CD4-positive, alpha-beta memory T cell (primary cell): ENCODE results near the gene AMFR. TPM values are rescaled to one million over a fixed set of nuclear protein-coding genes. Genes with fewer than 3 reads are reported as not detected.

Source experiments
- CTCF ChIA-PET: fragments of 350-600 bp; sonication (Branson Sonifier 250); formaldehyde crosslinking; loops from one replicate; lab custom pipeline; 2021; ENCODE audit warnings: inconsistent platforms; ENCODE audit not compliant: partially characterized antibody; lab: Charles Lee
- POLR2A ChIA-PET: fragments of 350-600 bp; sonication (Branson Sonifier 250); formaldehyde crosslinking; loops from one replicate; lab custom pipeline; 2021; ENCODE audit not compliant: partially characterized antibody; lab: Charles Lee
- DNase-seq, 5 donors: peaks; one replicate each; pipeline versions ENCODE4 v3.0.0 to v3.0.0-alpha.2; 2020 to 2022; ENCODE audit warnings: mixed read lengths in 1 of 5
- H3K27ac ChIP-seq: one replicate; pipeline ENCODE4 v1.7.0; 2013; ENCODE audit warnings: low read depth, low read length
- H3K27me3 ChIP-seq: 2 replicates; pipeline ENCODE4 v1.7.0; 2013; ENCODE audit warnings: mild to moderate bottlenecking, low read length, moderate library complexity; ENCODE audit not compliant: insufficient read depth
- H3K36me3 ChIP-seq: 2 replicates; pipeline ENCODE4 v1.7.0; 2013; ENCODE audit warnings: mild to moderate bottlenecking, low read length, moderate library complexity; ENCODE audit not compliant: insufficient read depth
- H3K4me1 ChIP-seq: 2 replicates; pipeline ENCODE4 v1.7.0; 2013; ENCODE audit warnings: mild to moderate bottlenecking, low read length, moderate library complexity; ENCODE audit not compliant: insufficient read depth
- H3K4me3 ChIP-seq, 2 donors: one replicate each; pipeline ENCODE4 v1.7.0; 2013; ENCODE audit warnings: low read length in 2 of 2, mild to moderate bottlenecking in 1 of 2
- H3K9me3 ChIP-seq, 2 donors: one replicate each; pipeline ENCODE4 v1.7.0; 2013; ENCODE audit warnings: low read length in 2 of 2, control low read depth in 1 of 2; ENCODE audit not compliant: control insufficient read depth in 1 of 2
- H3K27ac Mint-ChIP-seq, 7 donors: one replicate each; pipeline ENCODE4 v1.8.0; 2020 to 2021; ENCODE audit warnings: mixed read lengths in 7 of 7, mild to moderate bottlenecking in 6 of 7, inconsistent platforms in 3 of 7, moderate library complexity in 3 of 7
- H3K27me3 Mint-ChIP-seq, 2 donors: one replicate each; pipeline ENCODE4 v1.8.0; 2020 to 2021; ENCODE audit warnings: mixed read lengths in 2 of 2
- H3K36me3 Mint-ChIP-seq, 2 donors: one replicate each; pipeline ENCODE4 v1.8.0; 2020 to 2021; ENCODE audit warnings: mixed read lengths in 2 of 2, inconsistent platforms in 1 of 2, mild to moderate bottlenecking in 1 of 2
- H3K4me1 Mint-ChIP-seq, 4 donors: one replicate each; pipeline ENCODE4 v1.8.0; 2020 to 2021; ENCODE audit warnings: mixed read lengths in 4 of 4, mild to moderate bottlenecking in 1 of 4
- H3K4me3 Mint-ChIP-seq, 8 donors: one replicate each; pipeline ENCODE4 v1.8.0; 2020 to 2021; ENCODE audit warnings: mixed read lengths in 8 of 8, mild to moderate bottlenecking in 7 of 8, moderate library complexity in 6 of 8, inconsistent platforms in 3 of 8
- H3K9me3 Mint-ChIP-seq, 8 donors: one replicate each; pipeline ENCODE4 v1.8.0; 2020 to 2021; ENCODE audit warnings: mixed read lengths in 8 of 8, mild to moderate bottlenecking in 5 of 8, inconsistent platforms in 3 of 8, moderate library complexity in 1 of 8
- intact Hi-C: fragments of 100-400 bp; cut with micrococcal nuclease; formaldehyde crosslinking; loops from one replicate; pipeline ENCODE4 v1.15.1; 2023
- polyA plus RNA-seq, 2 donors: library from polyadenylated mRNA; unstranded; fragments of 300-500 nt; fragmentation: Illumina TruSeq; gene quantifications; one replicate each; pipeline ENCODE4 v1.2.3, GENCODE V29; 2021
- total RNA-seq, 2 experiments: library from RNA; stranded (reverse); gene quantifications; one replicate each; pipeline ENCODE4 v1.2.3, GENCODE V29; 2021

AMFR gene
- total and polyA plus RNA-seq, 4 experiments from 2014 or later = 45.7 to 67.6 (median 60.4) TPM

GRCh38 chr16:56357765-56358322 is 67.5 kb downstream of the AMFR start:
- H3K36me3 Mint-ChIP-seq = peaks cover 10 to 17% of the 10 kb centered on the region in 2 donors
- POLR2A ChIA-PET = no interaction called here
- Histone ChIP-seq H3K4me3 (no peak overlapping the region), H3K27me3 (no peaks in the 10 kb centered on the region), H3K9me3 (no peaks in the 10 kb centered on the region), H3K27ac (no peak overlapping the region), H3K4me1 (peaks cover 18% of the 10 kb centered on the region), H3K36me3 (peaks cover 8% of the 10 kb centered on the region)
- peaks cover 6 to 37% (median 16%) of the 10 kb centered on the region in 4 donors for H3K4me1 Mint-ChIP-seq
- H3K27ac Mint-ChIP-seq = peak overlapping the region in 6 of 7 donors; percentile 57 to 91 (median 80)
- no peaks in the 10 kb centered on the region for H3K27me3 Mint-ChIP-seq
- no peak for DNase-seq
- intact Hi-C loops = no loop called here
- H3K4me3 Mint-ChIP-seq = peak overlapping the region in 7 of 8 donors; percentile 4 to 94 (median 54)
- CTCF ChIA-PET = interaction anchor here (1.5 kb wide), 1 partner anchor 17 kb away, joined by 3 read pairs; no protein-coding TSS in a partner anchor
- H3K9me3 Mint-ChIP-seq = no peaks in the 10 kb centered on the region

GRCh38 chr16:56357241-56357764 is 68.0 kb downstream of the AMFR start:
- peak overlapping the region in 1 of 2 donors; percentile 74 for H3K4me3 ChIP-seq
- POLR2A ChIA-PET = no interaction called here
- intact Hi-C loops = no loop called here
- H3K27me3 Mint-ChIP-seq = no peaks in the 10 kb centered on the region
- CTCF ChIA-PET = interaction anchor here (1.5 kb wide), 1 partner anchor 17 kb away, joined by 3 read pairs; no protein-coding TSS in a partner anchor
- no peak for DNase-seq
- H3K9me3 Mint-ChIP-seq = no peaks in the 10 kb centered on the region
- peaks cover 4% of the 10 kb centered on the region for H3K36me3 ChIP-seq
- no peak overlapping the region for H3K27ac ChIP-seq
- peaks cover 18% of the 10 kb centered on the region for H3K4me1 ChIP-seq
- no peaks in the 10 kb centered on the region for H3K9me3 ChIP-seq
- peaks cover 5 to 11% of the 10 kb centered on the region in 2 donors for H3K36me3 Mint-ChIP-seq
- H3K27me3 ChIP-seq = no peaks in the 10 kb centered on the region
- H3K4me3 Mint-ChIP-seq = peak overlapping the region; percentile 85 to 94 (median 92)
- peaks cover 6 to 37% (median 16%) of the 10 kb centered on the region in 4 donors for H3K4me1 Mint-ChIP-seq
- peak overlapping the region; percentile 80 to 96 (median 91) for H3K27ac Mint-ChIP-seq

GRCh38 chr16:56356276-56357240 is 68.8 kb downstream of the AMFR start:
- Mint-ChIP-seq H3K4me3 (peak overlapping the region; percentile 85 to 94 (median 92)), H3K9me3 (no peaks in the 10 kb centered on the region), H3K27me3 (no peaks in the 10 kb centered on the region), H3K36me3 (peaks cover 0 to 5% of the 10 kb centered on the region in 2 donors), H3K27ac (peak overlapping the region; percentile 83 to 96 (median 91)), H3K4me1 (peaks cover 6 to 37% (median 16%) of the 10 kb centered on the region in 4 donors)
- peak overlapping the region; percentile 20 to 74 for H3K4me3 ChIP-seq
- peak overlapping the region; percentile 54 for H3K27ac ChIP-seq
- H3K9me3 ChIP-seq = no peaks in the 10 kb centered on the region
- ChIA-PET CTCF (interaction anchor here (0.6 to 1.5 kb wide), 28 partner anchors 9 to 898 kb away, joined by 3 to 11 read pairs (median 4); partner anchors contain the start of genes NUDT21 and OGFOD1), POLR2A (no interaction called here)
- peak in 4 of 5 donors; percentile 43 to 50 (median 46) for DNase-seq
- no peaks in the 10 kb centered on the region for H3K27me3 ChIP-seq
- H3K4me1 ChIP-seq = peaks cover 18% of the 10 kb centered on the region
- no peaks in the 10 kb centered on the region for H3K36me3 ChIP-seq
- intact Hi-C loops = no loop called here

GRCh38 chr16:56355786-56356275 is 69.5 kb downstream of the AMFR start:
- Mint-ChIP-seq H3K27me3 (no peaks in the 10 kb centered on the region), H3K4me3 (peak overlapping the region in 4 of 8 donors; percentile 22 to 94 (median 64)), H3K4me1 (peaks cover 6 to 37% (median 16%) of the 10 kb centered on the region in 4 donors), H3K36me3 (peaks cover 0 to 3% of the 10 kb centered on the region in 2 donors), H3K27ac (peak overlapping the region in 5 of 7 donors; percentile 26 to 92 (median 60)), H3K9me3 (no peaks in the 10 kb centered on the region)
- no peak overlapping the region for H3K27ac ChIP-seq
- no peaks in the 10 kb centered on the region for H3K27me3 ChIP-seq
- H3K36me3 ChIP-seq = no peaks in the 10 kb centered on the region
- no peaks in the 10 kb centered on the region for H3K9me3 ChIP-seq
- intact Hi-C loops = no loop called here
- ChIA-PET POLR2A (no interaction called here), CTCF (interaction anchor here (1.0 to 1.4 kb wide), 23 partner anchors 9 to 897 kb away, joined by 3 to 11 read pairs (median 4); partner anchors contain the start of genes NUDT21 and OGFOD1)
- H3K4me1 ChIP-seq = peaks cover 18% of the 10 kb centered on the region
- H3K4me3 ChIP-seq = peak overlapping the region in 1 of 2 donors; percentile 74
- no peak for DNase-seq

- Histone ChIP-seq H3K27ac (no peak overlapping the region), H3K27me3 (no peaks in the 10 kb centered on the region), H3K4me3 (no peak overlapping the region), H3K9me3 (no peaks in the 10 kb centered on the region), H3K4me1 (peaks cover 18% of the 10 kb centered on the region), H3K36me3 (no peaks in the 10 kb centered on the region)
- no peaks in the 10 kb centered on the region for H3K27me3 Mint-ChIP-seq
- peak overlapping the region in 4 of 7 donors; percentile 18 to 66 (median 44) for H3K27ac Mint-ChIP-seq
- intact Hi-C loops = no loop called here
- H3K4me1 Mint-ChIP-seq = peaks cover 6 to 37% (median 16%) of the 10 kb centered on the region in 4 donors
- no peaks in the 10 kb centered on the region for H3K9me3 Mint-ChIP-seq
- no peak overlapping the region for H3K4me3 Mint-ChIP-seq
- H3K36me3 Mint-ChIP-seq = peaks cover 0 to 2% of the 10 kb centered on the region in 2 donors
- ChIA-PET POLR2A (no interaction called here), CTCF (interaction anchor here (1.4 kb wide), 2 partner anchors 412 to 643 kb away, joined by 3 to 4 read pairs; no protein-coding TSS in a partner anchor)
- DNase-seq = no peak
Observed at GRCh38 chr16:56355221-56355620, 70.1 kb downstream of the AMFR start.

- no peaks in the 10 kb centered on the region for H3K9me3 Mint-ChIP-seq
- H3K27me3 Mint-ChIP-seq = no peaks in the 10 kb centered on the region
- intact Hi-C loops = no loop called here
- no peak overlapping the region for H3K4me3 ChIP-seq
- H3K36me3 Mint-ChIP-seq = peaks cover 0 to 2% of the 10 kb centered on the region in 2 donors
- ChIA-PET CTCF (interaction anchor here (1.4 kb wide), 2 partner anchors 412 to 643 kb away, joined by 3 to 4 read pairs; no protein-coding TSS in a partner anchor), POLR2A (no interaction called here)
- H3K27ac Mint-ChIP-seq = peak overlapping the region in 3 of 7 donors; percentile 2 to 66 (median 57)
- no peaks in the 10 kb centered on the region for H3K36me3 ChIP-seq
- no peak overlapping the region for H3K27ac ChIP-seq
- no peak for DNase-seq
- peaks cover 18% of the 10 kb centered on the region for H3K4me1 ChIP-seq
- H3K4me1 Mint-ChIP-seq = peaks cover 6 to 32% (median 14%) of the 10 kb centered on the region in 4 donors
- H3K9me3 ChIP-seq = no peaks in the 10 kb centered on the region
- no peaks in the 10 kb centered on the region for H3K27me3 ChIP-seq
- H3K4me3 Mint-ChIP-seq = peak overlapping the region in 1 of 8 donors; percentile 14
Observed at GRCh38 chr16:56354746-56355145, 70.6 kb downstream of the AMFR start.
